HEK293T (cell line): ENCODE results near the gene VSX2.

Experiments used
- HDGF ChIP-seq: fragments of 450-650 bp; IDR thresholded peaks from 2 replicates; pipeline ENCODE4 v1.6.1; 2017; ENCODE audit warnings: antibody characterized with exemption, borderline replicate concordance
- SP1 ChIP-seq: fragments of 450-650 bp; IDR thresholded peaks from 2 replicates; pipeline ENCODE4 v1.6.1; 2017

GRCh38 chr14:74246542-74246941 is 7.3 kb downstream of the VSX2 start:
- TF ChIP-seq HDGF = no peak
- no peak for TF ChIP-seq SP1
